GM12872 (cell line): ENCODE data around the gene MBD1.

Experiments
- CTCF ChIP-seq: IDR thresholded peaks from 3 replicates; pipeline ENCODE4 v1.5.1; 2011; ENCODE audit warnings: low read depth, mild to moderate bottlenecking, low read length, moderate library complexity; ENCODE audit not compliant: insufficient read depth

Gene MBD1

GRCh38 chr18:50274941-50275340 is 6.4 kb downstream of the MBD1 start:
- TF ChIP-seq CTCF: no peak

- TF ChIP-seq CTCF: no peak
These were observed 7.3 kb downstream of the MBD1 start for GRCh38 chr18:50274044-50274442.

GRCh38 chr18:50273203-50274043 is 7.9 kb downstream of the MBD1 start:
- no peak for TF ChIP-seq CTCF

- TF ChIP-seq CTCF: no peak
These were observed 8.8 kb downstream of the MBD1 start for GRCh38 chr18:50272568-50272967.

- peak; percentile 89 for TF ChIP-seq CTCF
These were observed 13.1 kb downstream of the MBD1 start for GRCh38 chr18:50268022-50268747.

GRCh38 chr18:50266248-50266704 is 15.0 kb downstream of the MBD1 start, which contains the start of gene CFAP53:
TSS of gene CFAP53 (minus strand) at chr18:50266495. CDS start at chr18:50266404, 91 bp downstream.
- no peak for TF ChIP-seq CTCF

- TF ChIP-seq CTCF: no peak
These were observed 18.3 kb downstream of the MBD1 start for GRCh38 chr18:50262977-50263376.
